ENCODE results near the gene THUMPD1.
A peak's percentile ranks its signal among the peaks of the same experiment; 100 is the strongest.
"Not testable (repeated sequence)": the region's sequence is repeated elsewhere in the genome, so short reads cannot be mapped to it uniquely, and the experiment has no call there.

THUMPD1 gene, protein sequence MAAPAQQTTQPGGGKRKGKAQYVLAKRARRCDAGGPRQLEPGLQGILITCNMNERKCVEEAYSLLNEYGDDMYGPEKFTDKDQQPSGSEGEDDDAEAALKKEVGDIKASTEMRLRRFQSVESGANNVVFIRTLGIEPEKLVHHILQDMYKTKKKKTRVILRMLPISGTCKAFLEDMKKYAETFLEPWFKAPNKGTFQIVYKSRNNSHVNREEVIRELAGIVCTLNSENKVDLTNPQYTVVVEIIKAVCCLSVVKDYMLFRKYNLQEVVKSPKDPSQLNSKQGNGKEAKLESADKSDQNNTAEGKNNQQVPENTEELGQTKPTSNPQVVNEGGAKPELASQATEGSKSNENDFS

GRCh38 chr16:20741554-20742285 is at the start of gene THUMPD1:
Gene THUMPD1 (minus strand): TSS chr16:20741818. CDS start chr16:20741739, 79 bp downstream.
- peak; percentile 95 for DNase-seq (ENCODE audit: low spot score)

DNA sequence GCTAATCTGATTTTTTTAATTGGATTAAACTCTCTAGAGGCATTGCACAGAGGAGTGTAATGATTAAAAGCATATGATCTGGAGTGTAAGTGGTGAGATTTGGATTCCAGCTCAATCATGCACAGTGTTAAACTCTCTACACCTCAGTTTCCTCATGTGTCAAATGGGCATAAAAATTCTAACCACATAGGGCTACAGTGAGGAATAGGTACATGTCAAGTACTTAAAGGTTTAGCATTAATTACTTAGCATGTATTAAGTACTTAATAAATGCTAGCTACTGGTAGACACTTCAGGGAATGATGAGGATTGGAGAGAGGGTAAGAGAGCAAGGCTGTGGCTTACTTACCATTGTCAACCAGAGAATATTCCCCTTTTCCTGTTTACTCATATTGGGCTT is 47.5 kb upstream of the THUMPD1 start:
- no peak for DNase-seq (ENCODE audit: low spot score)

GRCh38 chr16:20784204-20784603 is 42.6 kb upstream of the THUMPD1 start:
- no peak for DNase-seq (ENCODE audit: low spot score)

DNA sequence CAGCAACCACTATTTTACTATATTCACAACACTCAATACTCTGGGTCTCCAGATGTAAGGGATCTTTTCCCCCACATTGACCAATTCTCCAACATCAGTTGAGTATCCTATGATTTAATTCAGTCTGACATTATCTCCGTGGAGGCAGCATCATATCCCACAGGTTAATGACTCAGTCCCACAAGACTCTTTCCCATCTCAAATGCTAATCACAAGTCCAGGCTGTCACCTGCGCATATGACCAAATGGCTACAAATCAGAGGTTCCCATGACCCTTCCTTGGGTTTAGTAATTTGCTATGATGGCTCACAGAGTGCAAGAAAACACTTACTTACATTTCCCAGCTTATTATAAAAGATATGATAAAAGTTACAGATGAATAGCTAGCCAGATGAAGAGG is 40.9 kb upstream of the THUMPD1 start:
- DNase-seq (ENCODE audit: low spot score), result no peak

- no peak for DNase-seq (ENCODE audit: low spot score)
These were observed 40.1 kb upstream of the THUMPD1 start for GRCh38 chr16:20781697-20782096.

DNA sequence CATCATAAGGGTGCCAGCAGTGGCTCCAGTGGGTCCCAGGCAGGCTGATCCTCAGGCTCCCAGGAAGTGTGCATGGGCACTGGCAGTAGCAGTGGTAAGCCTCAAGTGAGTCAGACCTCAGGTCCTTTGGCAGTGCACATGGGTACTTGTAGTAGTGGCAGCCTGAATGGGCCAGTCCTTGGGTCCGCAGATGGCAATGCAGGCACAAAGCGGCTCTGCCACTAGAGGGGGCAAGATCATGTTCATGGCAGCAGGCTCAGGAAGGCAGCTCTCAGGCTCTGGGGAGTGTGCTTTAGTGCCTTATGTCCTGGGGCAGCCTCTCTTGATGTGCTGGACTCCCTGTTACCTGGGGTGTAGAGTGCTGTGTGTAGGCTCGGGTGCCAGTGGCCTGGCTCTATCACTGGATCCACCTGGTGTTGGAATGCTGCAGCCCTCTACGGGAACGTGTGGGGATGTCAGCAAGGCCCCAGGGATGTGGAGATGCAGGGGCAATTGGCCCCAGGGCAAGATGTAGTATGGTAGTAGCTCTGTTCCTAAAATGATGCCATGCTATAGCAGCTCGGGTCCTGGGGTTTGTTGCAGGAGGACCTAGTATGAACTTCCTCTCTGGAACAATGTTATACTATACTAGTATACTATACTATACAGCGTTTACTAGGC is 33.2 kb upstream of the THUMPD1 start:
- DNase-seq (ENCODE audit: low spot score), result peak; percentile 82

- DNase-seq (ENCODE audit: low spot score), result no peak
These were observed 32.1 kb upstream of the THUMPD1 start for GRCh38 chr16:20773679-20774078.

DNA sequence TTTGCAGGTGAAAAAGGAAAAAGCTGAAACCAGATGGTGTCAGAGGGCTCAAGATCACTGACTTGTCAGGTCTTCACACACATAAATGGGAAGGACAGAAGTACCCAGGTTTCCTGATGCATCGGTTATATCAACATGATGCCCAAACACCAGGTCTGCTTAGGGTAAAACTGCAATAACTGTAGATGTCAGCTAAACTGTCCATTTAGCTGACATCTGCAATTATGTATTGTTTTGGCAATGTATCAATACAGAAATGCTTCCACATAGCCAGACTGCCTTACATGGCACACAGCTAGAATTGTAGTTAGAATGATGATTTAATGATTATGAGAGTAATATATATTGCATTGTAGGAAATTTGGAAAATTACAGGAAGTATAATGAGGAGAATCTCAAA is 27.2 kb upstream of the THUMPD1 start:
- no peak for DNase-seq (ENCODE audit: low spot score)

GRCh38 chr16:20768121-20768520 is 26.5 kb upstream of the THUMPD1 start:
- no peak for DNase-seq (ENCODE audit: low spot score)

DNA sequence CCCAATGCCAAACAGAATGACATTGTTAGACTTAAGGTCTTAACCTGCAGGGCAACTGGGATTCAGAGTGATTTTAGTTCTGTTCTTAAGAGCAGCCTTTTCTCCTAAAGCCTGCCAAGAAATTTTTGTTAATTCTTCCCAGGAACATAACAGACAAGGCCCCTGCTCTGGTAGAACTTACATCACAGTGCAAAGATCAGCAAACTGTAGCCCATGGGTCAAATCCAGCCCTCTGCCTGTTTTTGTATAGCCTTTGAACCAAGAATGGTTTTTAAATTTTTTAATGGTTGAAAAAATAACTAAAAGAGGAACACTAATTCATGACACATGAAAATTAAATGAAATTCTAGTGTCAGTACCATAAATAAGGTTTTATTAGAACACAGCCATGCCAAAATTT is 26.0 kb upstream of the THUMPD1 start:
- no peak for DNase-seq (ENCODE audit: low spot score)

GRCh38 chr16:20766294-20766693 is 24.7 kb upstream of the THUMPD1 start:
- DNase-seq (ENCODE audit: low spot score), result no peak

DNA sequence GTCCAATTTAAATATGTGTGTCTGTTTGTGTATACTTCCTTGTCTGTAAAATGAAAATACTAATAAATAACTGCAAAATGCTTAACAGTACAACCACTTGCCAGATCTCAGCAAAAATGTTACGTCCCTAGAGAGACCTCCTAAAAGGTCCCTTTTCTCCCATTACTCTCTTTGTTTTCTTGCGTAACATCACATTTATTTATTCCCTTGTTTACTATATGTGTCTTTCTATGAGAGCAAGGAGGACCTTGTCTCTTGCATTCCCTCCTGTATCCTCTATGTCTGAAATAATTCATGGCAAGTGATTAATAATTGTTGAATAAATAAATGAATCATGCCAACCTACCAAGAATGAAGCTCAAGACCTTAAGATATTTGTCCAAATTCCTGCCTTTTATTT is 24.1 kb upstream of the THUMPD1 start:
- DNase-seq (ENCODE audit: low spot score), result no peak

- DNase-seq (ENCODE audit: low spot score), result not testable (repeated sequence)
These were observed 22.8 kb upstream of the THUMPD1 start for GRCh38 chr16:20764448-20764847.

DNA sequence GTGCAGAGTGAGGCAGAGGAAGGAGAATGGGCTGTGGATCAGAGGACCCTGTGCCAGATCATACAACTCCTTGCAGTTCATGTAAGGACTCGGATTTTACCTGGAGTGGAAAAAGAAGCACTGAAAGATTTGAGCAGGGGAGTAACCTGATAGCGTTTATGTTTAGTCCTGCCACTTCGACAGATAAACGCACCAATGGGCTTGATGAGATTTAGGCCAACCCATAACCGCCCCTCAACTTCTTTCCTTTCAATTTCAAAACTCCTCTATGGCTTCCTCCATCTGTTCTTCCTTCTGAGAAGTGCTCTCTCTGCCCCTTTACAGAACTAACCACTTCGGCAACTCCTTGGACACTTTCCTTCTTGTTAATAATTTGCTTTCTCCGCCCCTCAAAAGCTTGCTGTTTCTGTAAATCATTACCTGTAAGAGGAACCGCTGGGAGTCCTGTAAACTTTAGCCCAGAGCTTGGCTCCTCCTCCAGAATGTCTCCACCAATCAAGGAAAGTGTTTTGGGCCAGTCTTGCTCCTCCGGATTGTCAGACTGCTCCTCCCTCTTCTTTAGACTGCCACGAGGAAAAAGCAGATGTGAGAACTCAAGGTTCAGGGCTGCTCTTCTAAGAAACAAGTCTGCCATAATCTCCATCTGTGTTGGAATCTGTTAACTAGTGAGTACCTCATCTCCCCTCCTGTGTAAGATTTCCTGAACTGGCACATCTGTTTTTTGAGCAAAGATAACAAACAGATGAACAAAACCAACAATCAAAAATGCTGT is 22.0 kb upstream of the THUMPD1 start, which contains the start of gene ACSM3:
TSS of gene ACSM3 (plus strand) at position 554 of the 772 bp plus-strand sequence. CDS start 6,021 bp downstream, outside the sequence.
- DNase-seq (ENCODE audit: low spot score), result no peak

DNA sequence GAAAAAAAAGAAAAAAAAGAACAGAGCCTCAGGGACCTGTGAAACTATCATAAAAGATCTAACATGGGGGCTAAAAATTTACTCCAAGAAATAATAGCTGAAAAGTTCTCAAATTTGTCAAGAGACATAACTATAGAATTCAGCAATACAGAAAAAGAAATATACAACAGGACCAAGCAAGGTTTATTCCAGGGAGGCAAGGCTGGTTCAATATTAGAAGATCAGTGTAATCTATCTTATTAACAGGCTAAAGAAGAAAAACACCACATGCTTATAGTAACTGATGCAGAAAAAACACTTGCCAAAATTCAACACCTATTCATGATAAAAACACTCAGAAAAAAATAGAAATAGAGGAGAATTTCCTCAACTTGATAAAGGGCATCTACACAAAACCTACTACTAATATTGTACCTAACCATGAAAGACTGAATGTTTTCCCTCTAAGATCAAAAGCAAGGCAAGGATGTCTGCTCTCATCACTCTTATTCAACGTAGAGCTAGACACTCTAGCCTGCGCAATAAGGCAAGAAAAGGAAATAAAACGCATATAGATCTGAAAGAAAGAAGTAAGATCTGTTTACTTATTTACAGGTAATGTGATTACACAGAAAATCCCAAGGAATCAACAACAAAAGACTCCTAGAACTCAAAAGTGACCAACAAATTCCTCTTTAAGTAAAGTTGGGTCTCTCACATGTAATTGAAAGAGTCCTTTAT is 20.9 kb upstream of the THUMPD1 start:
- no peak for DNase-seq (ENCODE audit: low spot score)

- no peak for DNase-seq (ENCODE audit: low spot score)
These were observed 19.6 kb upstream of the THUMPD1 start for GRCh38 chr16:20761175-20761574.

- DNase-seq (ENCODE audit: low spot score), result no peak
These were observed 18.7 kb upstream of the THUMPD1 start for GRCh38 chr16:20760346-20760745.

- not testable (repeated sequence) for DNase-seq (ENCODE audit: low spot score)
These were observed 14.2 kb upstream of the THUMPD1 start for GRCh38 chr16:20755799-20756198.

DNA sequence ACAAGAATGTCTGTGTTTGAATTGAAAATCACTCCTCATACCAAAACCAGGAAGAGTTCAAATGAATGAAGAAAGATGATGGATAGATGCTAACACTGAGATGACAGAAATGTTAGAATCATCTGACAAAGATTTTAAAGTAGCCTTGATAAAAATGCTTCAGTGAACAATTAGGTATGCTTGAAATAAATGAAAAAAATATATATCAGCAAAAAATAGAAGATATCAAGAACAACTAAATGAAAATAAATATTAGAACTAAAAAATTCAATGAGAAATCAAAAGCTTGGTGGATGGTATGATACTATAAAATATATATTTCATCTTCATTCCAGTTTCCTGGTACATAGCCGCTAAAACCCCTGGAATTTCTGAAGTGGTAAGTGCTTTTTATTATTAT is 13.6 kb upstream of the THUMPD1 start:
- no peak for DNase-seq (ENCODE audit: low spot score)

DNA sequence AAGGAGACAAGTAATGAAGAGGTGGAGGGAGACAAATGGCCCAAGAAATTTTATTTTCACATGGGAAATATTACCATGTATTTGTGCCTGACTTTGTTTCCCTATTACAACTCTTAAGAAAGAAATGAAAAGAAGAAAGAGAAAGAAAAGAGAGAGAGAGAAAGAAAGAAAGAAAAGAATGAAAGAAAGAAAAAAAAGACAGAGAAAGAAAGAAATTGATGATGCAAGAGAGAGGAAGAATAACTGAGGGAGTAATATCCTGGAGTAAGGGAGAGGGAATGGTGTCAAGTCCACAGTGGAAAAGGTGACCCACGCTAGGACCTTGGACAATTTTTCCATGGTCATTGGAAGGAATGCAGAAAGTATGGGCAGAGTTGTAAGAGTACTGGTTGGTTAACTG is 12.1 kb upstream of the THUMPD1 start:
- no peak for DNase-seq (ENCODE audit: low spot score)

GRCh38 chr16:20750558-20750957 is 8.9 kb upstream of the THUMPD1 start:
- no peak for DNase-seq (ENCODE audit: low spot score)

Data from D341Med (cell line).